GM19324 (cell line): ENCODE data around the gene CHD6.
"Not testable (repeated sequence)": the region's sequence is repeated elsewhere in the genome, so short reads cannot be mapped to it uniquely, and the experiment has no call there.

ENCODE experiments used
- ATAC-seq: cut with Tn5 transposase; IDR thresholded peaks from one replicate; pipeline ENCODE4 v1.9.1; 2021; ENCODE audit warnings: mild to moderate bottlenecking, moderate library complexity; ENCODE audit not compliant: unreplicated experiment, low FRiP score

Gene CHD6

GRCh38 chr20:41551011-41551705, 67.0 kb downstream of the CHD6 start:
- no peak for ATAC-seq

- no peak for ATAC-seq
These were observed 71.0 kb downstream of the CHD6 start for GRCh38 chr20:41547221-41547620.

GRCh38 chr20:41546535-41546934, 71.6 kb downstream of the CHD6 start:
- ATAC-seq: no peak

- no peak for ATAC-seq
These were observed 73.7 kb downstream of the CHD6 start for GRCh38 chr20:41544472-41544871.

GRCh38 chr20:41540918-41541317, 77.3 kb downstream of the CHD6 start:
- ATAC-seq: no peak

- no peak for ATAC-seq
These were observed 77.7 kb downstream of the CHD6 start for GRCh38 chr20:41540459-41540858.

GRCh38 chr20:41538810-41539596, 79.2 kb downstream of the CHD6 start:
- no peak for ATAC-seq

- ATAC-seq: no peak
These were observed 80.3 kb downstream of the CHD6 start for GRCh38 chr20:41537865-41538264.

- ATAC-seq: not testable (repeated sequence)
These were observed 82.6 kb downstream of the CHD6 start for GRCh38 chr20:41535551-41535950.

- ATAC-seq: no peak
These were observed 83.3 kb downstream of the CHD6 start for GRCh38 chr20:41534842-41535241.

GRCh38 chr20:41534170-41534569, 84.0 kb downstream of the CHD6 start:
- no peak for ATAC-seq

- no peak for ATAC-seq
These were observed 84.5 kb downstream of the CHD6 start for GRCh38 chr20:41533537-41534136.

GRCh38 chr20:41532935-41533334, 85.2 kb downstream of the CHD6 start:
- ATAC-seq: no peak

GRCh38 chr20:41531518-41532275, 86.5 kb downstream of the CHD6 start:
- no peak for ATAC-seq

GRCh38 chr20:41530923-41531322, 87.3 kb downstream of the CHD6 start:
- no peak for ATAC-seq

- no peak for ATAC-seq
These were observed 91.8 kb downstream of the CHD6 start for GRCh38 chr20:41526327-41526726.

GRCh38 chr20:41524980-41525613, 93.1 kb downstream of the CHD6 start:
- ATAC-seq: no peak

GRCh38 chr20:41523857-41524256, 94.3 kb downstream of the CHD6 start:
- ATAC-seq: no peak

GRCh38 chr20:41513829-41514228, 104.3 kb downstream of the CHD6 start:
- ATAC-seq: no peak

- ATAC-seq: no peak
These were observed 105.6 kb downstream of the CHD6 start for GRCh38 chr20:41512624-41513023.
